SK-N-SH (cell line): Measurements from ENCODE around the gene BTBD9.

ENCODE experiments used
- EP300 ChIP-seq, 2 experiments: IDR thresholded peaks; 2 replicates each; pipeline versions ENCODE4 v1.4.0 to v1.6.1; 2012; ENCODE audit warnings: borderline replicate concordance in 1 of 2, low read depth in 1 of 2, low read length in 1 of 2
- JUND ChIP-seq: IDR thresholded peaks from 2 replicates; pipeline ENCODE4 v1.4.0; 2012
- MXI1 ChIP-seq: IDR thresholded peaks from 2 replicates; pipeline ENCODE4 v1.6.1; 2012; ENCODE audit warnings: mild to moderate bottlenecking, low read depth, low read length, improper control_type of control experiment
- NFIC ChIP-seq: IDR thresholded peaks from 2 replicates; pipeline ENCODE4 v1.4.0; 2012; ENCODE audit warnings: borderline replicate concordance
- POLR2AphosphoS5 ChIP-seq: IDR thresholded peaks from 2 replicates; pipeline ENCODE4 v1.6.1; 2012; ENCODE audit warnings: low read depth, low read length
- RXRA ChIP-seq: IDR thresholded peaks from 2 replicates; pipeline ENCODE4 v1.4.0; 2012; ENCODE audit warnings: low read depth, mild to moderate bottlenecking, borderline replicate concordance
- SMC3 ChIP-seq: IDR thresholded peaks from 2 replicates; pipeline ENCODE4 v1.6.1; 2012; ENCODE audit warnings: low read depth, low read length, improper control_type of control experiment
- TAF1 ChIP-seq: IDR thresholded peaks from 2 replicates; pipeline ENCODE4 v1.6.1; 2012; ENCODE audit warnings: low read depth, mild to moderate bottlenecking, low read length, moderate library complexity, borderline replicate concordance
- TF ChIP-seq, protein P1 (sequence below): fragments of 200-600 bp; sonication (generic); IDR thresholded peaks from 2 replicates; pipeline ENCODE4 v1.6.1; 2017; ENCODE audit warnings: antibody characterized with exemption, mild to moderate bottlenecking, moderate library complexity
- TF ChIP-seq, protein P2 (sequence below): IDR thresholded peaks from 2 replicates; pipeline ENCODE4 v1.4.0; 2012; ENCODE audit warnings: low read depth
- TF ChIP-seq, protein P3 (sequence below): fragments of 150-350 bp; IDR thresholded peaks from 2 replicates; pipeline ENCODE4 v1.6.1; 2017; ENCODE audit warnings: antibody characterized with exemption, low read length, low read depth, borderline replicate concordance
- TF ChIP-seq, protein P4 (sequence below): IDR thresholded peaks from 2 replicates; pipeline ENCODE4; 2012
- TF ChIP-seq, protein P5 (sequence below): IDR thresholded peaks from 2 replicates; pipeline ENCODE4 v1.6.1; 2012; ENCODE audit warnings: mild to moderate bottlenecking, low read depth, low read length, moderate library complexity

GRCh38 chr6:38195113-38195635 lies 444.6 kb downstream of the BTBD9 start:
- TF ChIP-seq, protein P1, sequence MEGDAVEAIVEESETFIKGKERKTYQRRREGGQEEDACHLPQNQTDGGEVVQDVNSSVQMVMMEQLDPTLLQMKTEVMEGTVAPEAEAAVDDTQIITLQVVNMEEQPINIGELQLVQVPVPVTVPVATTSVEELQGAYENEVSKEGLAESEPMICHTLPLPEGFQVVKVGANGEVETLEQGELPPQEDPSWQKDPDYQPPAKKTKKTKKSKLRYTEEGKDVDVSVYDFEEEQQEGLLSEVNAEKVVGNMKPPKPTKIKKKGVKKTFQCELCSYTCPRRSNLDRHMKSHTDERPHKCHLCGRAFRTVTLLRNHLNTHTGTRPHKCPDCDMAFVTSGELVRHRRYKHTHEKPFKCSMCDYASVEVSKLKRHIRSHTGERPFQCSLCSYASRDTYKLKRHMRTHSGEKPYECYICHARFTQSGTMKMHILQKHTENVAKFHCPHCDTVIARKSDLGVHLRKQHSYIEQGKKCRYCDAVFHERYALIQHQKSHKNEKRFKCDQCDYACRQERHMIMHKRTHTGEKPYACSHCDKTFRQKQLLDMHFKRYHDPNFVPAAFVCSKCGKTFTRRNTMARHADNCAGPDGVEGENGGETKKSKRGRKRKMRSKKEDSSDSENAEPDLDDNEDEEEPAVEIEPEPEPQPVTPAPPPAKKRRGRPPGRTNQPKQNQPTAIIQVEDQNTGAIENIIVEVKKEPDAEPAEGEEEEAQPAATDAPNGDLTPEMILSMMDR, result no peak
- TF ChIP-seq SMC3 (no peak), EP300 (IDR thresholded peaks at IDR 0.05; ENCODE audit: borderline replicate concordance in 1 of 2, low read depth in 1 of 2, low read length in 1 of 2) (no peak), MXI1 (no peak), POLR2AphosphoS5 (no peak), RXRA (no peak), TAF1 (no peak), NFIC (no peak), JUND (no peak)
- TF ChIP-seq, protein P2, sequence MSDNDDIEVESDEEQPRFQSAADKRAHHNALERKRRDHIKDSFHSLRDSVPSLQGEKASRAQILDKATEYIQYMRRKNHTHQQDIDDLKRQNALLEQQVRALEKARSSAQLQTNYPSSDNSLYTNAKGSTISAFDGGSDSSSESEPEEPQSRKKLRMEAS, result no peak
- TF ChIP-seq, protein P3, sequence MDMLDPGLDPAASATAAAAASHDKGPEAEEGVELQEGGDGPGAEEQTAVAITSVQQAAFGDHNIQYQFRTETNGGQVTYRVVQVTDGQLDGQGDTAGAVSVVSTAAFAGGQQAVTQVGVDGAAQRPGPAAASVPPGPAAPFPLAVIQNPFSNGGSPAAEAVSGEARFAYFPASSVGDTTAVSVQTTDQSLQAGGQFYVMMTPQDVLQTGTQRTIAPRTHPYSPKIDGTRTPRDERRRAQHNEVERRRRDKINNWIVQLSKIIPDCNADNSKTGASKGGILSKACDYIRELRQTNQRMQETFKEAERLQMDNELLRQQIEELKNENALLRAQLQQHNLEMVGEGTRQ, result no peak
- TF ChIP-seq, protein P4, sequence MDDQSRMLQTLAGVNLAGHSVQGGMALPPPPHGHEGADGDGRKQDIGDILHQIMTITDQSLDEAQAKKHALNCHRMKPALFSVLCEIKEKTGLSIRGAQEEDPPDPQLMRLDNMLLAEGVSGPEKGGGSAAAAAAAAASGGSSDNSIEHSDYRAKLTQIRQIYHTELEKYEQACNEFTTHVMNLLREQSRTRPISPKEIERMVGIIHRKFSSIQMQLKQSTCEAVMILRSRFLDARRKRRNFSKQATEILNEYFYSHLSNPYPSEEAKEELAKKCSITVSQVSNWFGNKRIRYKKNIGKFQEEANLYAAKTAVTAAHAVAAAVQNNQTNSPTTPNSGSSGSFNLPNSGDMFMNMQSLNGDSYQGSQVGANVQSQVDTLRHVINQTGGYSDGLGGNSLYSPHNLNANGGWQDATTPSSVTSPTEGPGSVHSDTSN, result no peak
- TF ChIP-seq, protein P5, sequence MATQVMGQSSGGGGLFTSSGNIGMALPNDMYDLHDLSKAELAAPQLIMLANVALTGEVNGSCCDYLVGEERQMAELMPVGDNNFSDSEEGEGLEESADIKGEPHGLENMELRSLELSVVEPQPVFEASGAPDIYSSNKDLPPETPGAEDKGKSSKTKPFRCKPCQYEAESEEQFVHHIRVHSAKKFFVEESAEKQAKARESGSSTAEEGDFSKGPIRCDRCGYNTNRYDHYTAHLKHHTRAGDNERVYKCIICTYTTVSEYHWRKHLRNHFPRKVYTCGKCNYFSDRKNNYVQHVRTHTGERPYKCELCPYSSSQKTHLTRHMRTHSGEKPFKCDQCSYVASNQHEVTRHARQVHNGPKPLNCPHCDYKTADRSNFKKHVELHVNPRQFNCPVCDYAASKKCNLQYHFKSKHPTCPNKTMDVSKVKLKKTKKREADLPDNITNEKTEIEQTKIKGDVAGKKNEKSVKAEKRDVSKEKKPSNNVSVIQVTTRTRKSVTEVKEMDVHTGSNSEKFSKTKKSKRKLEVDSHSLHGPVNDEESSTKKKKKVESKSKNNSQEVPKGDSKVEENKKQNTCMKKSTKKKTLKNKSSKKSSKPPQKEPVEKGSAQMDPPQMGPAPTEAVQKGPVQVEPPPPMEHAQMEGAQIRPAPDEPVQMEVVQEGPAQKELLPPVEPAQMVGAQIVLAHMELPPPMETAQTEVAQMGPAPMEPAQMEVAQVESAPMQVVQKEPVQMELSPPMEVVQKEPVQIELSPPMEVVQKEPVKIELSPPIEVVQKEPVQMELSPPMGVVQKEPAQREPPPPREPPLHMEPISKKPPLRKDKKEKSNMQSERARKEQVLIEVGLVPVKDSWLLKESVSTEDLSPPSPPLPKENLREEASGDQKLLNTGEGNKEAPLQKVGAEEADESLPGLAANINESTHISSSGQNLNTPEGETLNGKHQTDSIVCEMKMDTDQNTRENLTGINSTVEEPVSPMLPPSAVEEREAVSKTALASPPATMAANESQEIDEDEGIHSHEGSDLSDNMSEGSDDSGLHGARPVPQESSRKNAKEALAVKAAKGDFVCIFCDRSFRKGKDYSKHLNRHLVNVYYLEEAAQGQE, result no peak
